ENCODE results near the gene CDH13. TPM values are rescaled to one million over a fixed set of nuclear protein-coding genes. Genes with fewer than 3 reads are reported as not detected.

CDH13 gene
- total and polyA plus RNA-seq, 2 experiments from 2014 or later = 1.6 to 4.4 TPM

- Mint-ChIP-seq H3K36me3 (ENCODE audit: low read depth) (no peaks in the 10 kb centered on the region), H3K27ac (no peak overlapping the region)
Observed at GRCh38 chr16:82667437-82667836, 40.7 kb downstream of the CDH13 start.

More at GRCh38 chr16:82667437-82667836, 40.7 kb downstream of the CDH13 start:
- no peaks in the 10 kb centered on the region for H3K4me1 ChIP-seq (ENCODE audit: insufficient read depth)
- Mint-ChIP-seq H3K4me3 (no peak overlapping the region), H3K4me1 (no peaks in the 10 kb centered on the region), H3K9me3 (no peaks in the 10 kb centered on the region), H3K27me3 (ENCODE audit: insufficient read depth, low read depth, poor library complexity) (no peaks in the 10 kb centered on the region)
- no peak overlapping the region for H3K4me2 ChIP-seq
- no peak for DNase-seq (ENCODE audit: low spot score)
- ATAC-seq = no peak
- H2AFZ ChIP-seq = no peak overlapping the region
- H3K27me3 ChIP-seq (ENCODE audit: insufficient read depth) = no peaks in the 10 kb centered on the region
- no peaks in the 10 kb centered on the region for H4K20me1 ChIP-seq (replicated peaks; ENCODE audit: insufficient read depth)
- TF ChIP-seq POLR2AphosphoS5 (IDR thresholded peaks at IDR 0.05; ENCODE audit: low read depth) (no peak), EZH2 (IDR thresholded peaks at IDR 0.05; ENCODE audit: low read depth, unreplicated experiment) (no peak), STAT1 (IDR thresholded peaks at IDR 0.05; ENCODE audit: unreplicated experiment) (no peak), CTCF (conservative IDR thresholded peaks at IDR 0.05; ENCODE audit: low read depth in 2 of 2) (no peak), EZH2phosphoT487 (IDR thresholded peaks at IDR 0.05; ENCODE audit: unreplicated experiment) (no peak), NANOG (IDR thresholded peaks at IDR 0.05; ENCODE audit: borderline replicate concordance) (no peak), CREB1 (CRISPR knock-in tag; IDR thresholded peaks at IDR 0.05; ENCODE audit: low read depth) (no peak), JUNB (IDR thresholded peaks at IDR 0.05; ENCODE audit: unreplicated experiment) (no peak), ZNF331 (CRISPR knock-in tag; IDR thresholded peaks at IDR 0.05; ENCODE audit: low read depth) (no peak), ZNF114 (CRISPR knock-in tag; IDR thresholded peaks at IDR 0.05) (no peak)
- TF ChIP-seq, protein P1, sequence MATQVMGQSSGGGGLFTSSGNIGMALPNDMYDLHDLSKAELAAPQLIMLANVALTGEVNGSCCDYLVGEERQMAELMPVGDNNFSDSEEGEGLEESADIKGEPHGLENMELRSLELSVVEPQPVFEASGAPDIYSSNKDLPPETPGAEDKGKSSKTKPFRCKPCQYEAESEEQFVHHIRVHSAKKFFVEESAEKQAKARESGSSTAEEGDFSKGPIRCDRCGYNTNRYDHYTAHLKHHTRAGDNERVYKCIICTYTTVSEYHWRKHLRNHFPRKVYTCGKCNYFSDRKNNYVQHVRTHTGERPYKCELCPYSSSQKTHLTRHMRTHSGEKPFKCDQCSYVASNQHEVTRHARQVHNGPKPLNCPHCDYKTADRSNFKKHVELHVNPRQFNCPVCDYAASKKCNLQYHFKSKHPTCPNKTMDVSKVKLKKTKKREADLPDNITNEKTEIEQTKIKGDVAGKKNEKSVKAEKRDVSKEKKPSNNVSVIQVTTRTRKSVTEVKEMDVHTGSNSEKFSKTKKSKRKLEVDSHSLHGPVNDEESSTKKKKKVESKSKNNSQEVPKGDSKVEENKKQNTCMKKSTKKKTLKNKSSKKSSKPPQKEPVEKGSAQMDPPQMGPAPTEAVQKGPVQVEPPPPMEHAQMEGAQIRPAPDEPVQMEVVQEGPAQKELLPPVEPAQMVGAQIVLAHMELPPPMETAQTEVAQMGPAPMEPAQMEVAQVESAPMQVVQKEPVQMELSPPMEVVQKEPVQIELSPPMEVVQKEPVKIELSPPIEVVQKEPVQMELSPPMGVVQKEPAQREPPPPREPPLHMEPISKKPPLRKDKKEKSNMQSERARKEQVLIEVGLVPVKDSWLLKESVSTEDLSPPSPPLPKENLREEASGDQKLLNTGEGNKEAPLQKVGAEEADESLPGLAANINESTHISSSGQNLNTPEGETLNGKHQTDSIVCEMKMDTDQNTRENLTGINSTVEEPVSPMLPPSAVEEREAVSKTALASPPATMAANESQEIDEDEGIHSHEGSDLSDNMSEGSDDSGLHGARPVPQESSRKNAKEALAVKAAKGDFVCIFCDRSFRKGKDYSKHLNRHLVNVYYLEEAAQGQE (IDR thresholded peaks at IDR 0.05; ENCODE audit: unreplicated experiment) = no peak
- TF ChIP-seq, protein P2, sequence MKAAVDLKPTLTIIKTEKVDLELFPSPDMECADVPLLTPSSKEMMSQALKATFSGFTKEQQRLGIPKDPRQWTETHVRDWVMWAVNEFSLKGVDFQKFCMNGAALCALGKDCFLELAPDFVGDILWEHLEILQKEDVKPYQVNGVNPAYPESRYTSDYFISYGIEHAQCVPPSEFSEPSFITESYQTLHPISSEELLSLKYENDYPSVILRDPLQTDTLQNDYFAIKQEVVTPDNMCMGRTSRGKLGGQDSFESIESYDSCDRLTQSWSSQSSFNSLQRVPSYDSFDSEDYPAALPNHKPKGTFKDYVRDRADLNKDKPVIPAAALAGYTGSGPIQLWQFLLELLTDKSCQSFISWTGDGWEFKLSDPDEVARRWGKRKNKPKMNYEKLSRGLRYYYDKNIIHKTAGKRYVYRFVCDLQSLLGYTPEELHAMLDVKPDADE (IDR thresholded peaks at IDR 0.05) = no peak
- TF ChIP-seq, protein P3, sequence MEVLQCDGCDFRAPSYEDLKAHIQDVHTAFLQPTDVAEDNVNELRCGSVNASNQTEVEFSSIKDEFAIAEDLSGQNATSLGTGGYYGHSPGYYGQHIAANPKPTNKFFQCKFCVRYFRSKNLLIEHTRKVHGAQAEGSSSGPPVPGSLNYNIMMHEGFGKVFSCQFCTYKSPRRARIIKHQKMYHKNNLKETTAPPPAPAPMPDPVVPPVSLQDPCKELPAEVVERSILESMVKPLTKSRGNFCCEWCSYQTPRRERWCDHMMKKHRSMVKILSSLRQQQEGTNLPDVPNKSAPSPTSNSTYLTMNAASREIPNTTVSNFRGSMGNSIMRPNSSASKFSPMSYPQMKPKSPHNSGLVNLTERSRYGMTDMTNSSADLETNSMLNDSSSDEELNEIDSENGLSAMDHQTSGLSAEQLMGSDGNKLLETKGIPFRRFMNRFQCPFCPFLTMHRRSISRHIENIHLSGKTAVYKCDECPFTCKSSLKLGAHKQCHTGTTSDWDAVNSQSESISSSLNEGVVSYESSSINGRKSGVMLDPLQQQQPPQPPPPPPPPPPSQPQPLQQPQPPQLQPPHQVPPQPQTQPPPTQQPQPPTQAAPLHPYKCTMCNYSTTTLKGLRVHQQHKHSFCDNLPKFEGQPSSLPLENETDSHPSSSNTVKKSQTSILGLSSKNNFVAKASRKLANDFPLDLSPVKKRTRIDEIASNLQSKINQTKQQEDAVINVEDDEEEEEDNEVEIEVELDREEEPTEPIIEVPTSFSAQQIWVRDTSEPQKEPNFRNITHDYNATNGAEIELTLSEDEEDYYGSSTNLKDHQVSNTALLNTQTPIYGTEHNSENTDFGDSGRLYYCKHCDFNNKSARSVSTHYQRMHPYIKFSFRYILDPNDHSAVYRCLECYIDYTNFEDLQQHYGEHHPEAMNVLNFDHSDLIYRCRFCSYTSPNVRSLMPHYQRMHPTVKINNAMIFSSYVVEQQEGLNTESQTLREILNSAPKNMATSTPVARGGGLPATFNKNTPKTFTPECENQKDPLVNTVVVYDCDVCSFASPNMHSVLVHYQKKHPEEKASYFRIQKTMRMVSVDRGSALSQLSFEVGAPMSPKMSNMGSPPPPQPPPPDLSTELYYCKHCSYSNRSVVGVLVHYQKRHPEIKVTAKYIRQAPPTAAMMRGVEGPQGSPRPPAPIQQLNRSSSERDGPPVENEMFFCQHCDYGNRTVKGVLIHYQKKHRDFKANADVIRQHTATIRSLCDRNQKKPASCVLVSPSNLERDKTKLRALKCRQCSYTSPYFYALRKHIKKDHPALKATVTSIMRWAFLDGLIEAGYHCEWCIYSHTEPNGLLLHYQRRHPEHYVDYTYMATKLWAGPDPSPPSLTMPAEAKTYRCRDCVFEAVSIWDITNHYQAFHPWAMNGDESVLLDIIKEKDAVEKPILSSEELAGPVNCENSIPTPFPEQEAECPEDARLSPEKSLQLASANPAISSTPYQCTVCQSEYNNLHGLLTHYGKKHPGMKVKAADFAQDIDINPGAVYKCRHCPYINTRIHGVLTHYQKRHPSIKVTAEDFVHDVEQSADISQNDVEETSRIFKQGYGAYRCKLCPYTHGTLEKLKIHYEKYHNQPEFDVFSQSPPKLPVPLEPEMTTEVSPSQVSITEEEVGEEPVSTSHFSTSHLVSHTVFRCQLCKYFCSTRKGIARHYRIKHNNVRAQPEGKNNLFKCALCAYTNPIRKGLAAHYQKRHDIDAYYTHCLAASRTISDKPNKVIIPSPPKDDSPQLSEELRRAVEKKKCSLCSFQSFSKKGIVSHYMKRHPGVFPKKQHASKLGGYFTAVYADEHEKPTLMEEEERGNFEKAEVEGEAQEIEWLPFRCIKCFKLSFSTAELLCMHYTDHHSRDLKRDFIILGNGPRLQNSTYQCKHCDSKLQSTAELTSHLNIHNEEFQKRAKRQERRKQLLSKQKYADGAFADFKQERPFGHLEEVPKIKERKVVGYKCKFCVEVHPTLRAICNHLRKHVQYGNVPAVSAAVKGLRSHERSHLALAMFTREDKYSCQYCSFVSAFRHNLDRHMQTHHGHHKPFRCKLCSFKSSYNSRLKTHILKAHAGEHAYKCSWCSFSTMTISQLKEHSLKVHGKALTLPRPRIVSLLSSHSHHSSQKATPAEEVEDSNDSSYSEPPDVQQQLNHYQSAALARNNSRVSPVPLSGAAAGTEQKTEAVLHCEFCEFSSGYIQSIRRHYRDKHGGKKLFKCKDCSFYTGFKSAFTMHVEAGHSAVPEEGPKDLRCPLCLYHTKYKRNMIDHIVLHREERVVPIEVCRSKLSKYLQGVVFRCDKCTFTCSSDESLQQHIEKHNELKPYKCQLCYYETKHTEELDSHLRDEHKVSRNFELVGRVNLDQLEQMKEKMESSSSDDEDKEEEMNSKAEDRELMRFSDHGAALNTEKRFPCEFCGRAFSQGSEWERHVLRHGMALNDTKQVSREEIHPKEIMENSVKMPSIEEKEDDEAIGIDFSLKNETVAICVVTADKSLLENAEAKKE (CRISPR knock-in tag; IDR thresholded peaks at IDR 0.05) = no peak
- H3F3A ChIP-seq (replicated peaks; ENCODE audit: low read depth) = no peaks in the 10 kb centered on the region
- no peak overlapping the region for H3K4me3 ChIP-seq
- H3K36me3 ChIP-seq (ENCODE audit: insufficient read depth) = no peaks in the 10 kb centered on the region
- no peaks in the 10 kb centered on the region for H3K79me2 ChIP-seq (replicated peaks; ENCODE audit: insufficient read depth)
- H3K9me2 ChIP-seq (ENCODE audit: insufficient read depth) = no peaks in the 10 kb centered on the region
- no peak overlapping the region for H3K27ac ChIP-seq (ENCODE audit: low read depth)

Data from GM23338 (cell line).